Choroid plexus epithelial cell (primary cell): Measurements from ENCODE around the gene MGAT4D.

Experiments used
- DNase-seq: peaks from one replicate; pipeline ENCODE4 v3.0.0-alpha.2; 2010; ENCODE audit warnings: low read depth
- H3K4me3 ChIP-seq: 2 replicates; pipeline ENCODE4 v1.5.1; 2011; ENCODE audit warnings: low read depth, mild to moderate bottlenecking, control low read depth, low read length, moderate library complexity
- CTCF ChIP-seq: conservative IDR thresholded peaks from 2 replicates; pipeline ENCODE4 v1.5.1; 2011; ENCODE audit warnings: low read depth, mild to moderate bottlenecking, control low read depth, inconsistent platforms, low read length, moderate library complexity

Gene MGAT4D

GRCh38 chr4:140504261-140504660 is 6.2 kb upstream of the MGAT4D start:
- no peak for DNase-seq
- no peak for TF ChIP-seq CTCF
- no peak overlapping the region for H3K4me3 ChIP-seq

DNA sequence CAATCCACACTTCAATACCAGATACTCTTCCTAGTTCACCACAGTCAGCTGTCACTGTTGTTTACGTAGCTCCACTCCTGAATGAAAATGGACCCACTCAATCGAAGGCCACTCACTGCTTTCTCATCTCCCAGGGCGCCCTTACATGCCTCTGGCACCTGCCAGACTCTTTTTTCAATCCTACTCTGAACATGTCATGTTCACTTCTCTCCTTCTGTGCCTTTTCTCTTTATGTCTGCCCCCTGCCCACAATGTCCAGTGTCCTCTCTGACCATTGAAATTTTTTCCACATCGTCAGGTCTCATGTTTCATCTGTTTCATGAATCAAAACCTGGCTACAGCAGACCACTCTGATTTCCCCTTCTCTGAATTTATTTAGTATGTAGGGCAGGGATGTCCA is 1.3 kb upstream of the MGAT4D start:
- TF ChIP-seq CTCF, result no peak
- no peak for DNase-seq

GRCh38 chr4:140497405-140497746 is 717 bp downstream of the MGAT4D start:
- DNase-seq, result no peak
- H3K4me3 ChIP-seq, result no peak overlapping the region
- TF ChIP-seq CTCF, result no peak

More for the DNA sequence above, 1.3 kb upstream of the MGAT4D start:
- H3K4me3 ChIP-seq, result no peak overlapping the region

DNA sequence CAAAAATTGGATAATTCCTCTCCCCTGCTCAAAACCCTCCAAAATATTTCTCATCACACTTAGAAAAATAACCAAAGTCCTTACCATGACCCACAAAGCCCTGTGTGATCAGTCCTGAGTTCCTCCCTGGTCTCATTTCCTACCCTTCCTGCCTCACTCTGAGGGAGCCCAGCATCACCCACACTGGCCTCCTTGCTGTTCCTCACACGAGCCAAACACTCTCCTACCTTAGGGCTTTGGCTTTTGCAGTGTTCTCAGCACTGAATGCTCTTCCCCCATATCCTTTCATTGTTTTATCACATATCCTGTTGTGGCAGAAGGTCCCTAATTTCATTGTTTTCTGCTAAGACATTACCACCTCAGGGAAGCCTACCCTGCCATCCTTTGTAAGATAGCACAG is 12.2 kb downstream of the MGAT4D start:
- TF ChIP-seq CTCF, result no peak

DNA sequence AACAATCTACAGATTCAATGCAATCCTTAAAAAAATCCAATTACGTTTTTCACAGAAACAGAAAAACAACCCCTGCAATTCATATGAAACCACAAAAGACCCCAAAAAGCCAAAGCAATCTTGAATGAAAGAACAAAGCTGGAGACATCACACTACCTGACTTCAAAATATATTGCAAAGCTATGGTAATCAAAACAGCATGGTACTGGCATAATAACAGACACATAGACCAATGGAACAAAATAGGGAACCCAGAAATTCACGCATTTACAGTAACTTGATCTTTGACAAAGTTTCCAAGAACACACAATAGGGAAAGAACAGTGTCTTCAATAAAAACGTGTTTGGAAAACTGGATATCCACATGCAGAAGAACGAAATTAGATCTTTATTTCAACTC is 14.6 kb downstream of the MGAT4D start:
- no peak for DNase-seq
- H3K4me3 ChIP-seq, result no peak overlapping the region
- TF ChIP-seq CTCF, result no peak

More for the DNA sequence above, 12.2 kb downstream of the MGAT4D start:
- DNase-seq, result no peak
- no peak overlapping the region for H3K4me3 ChIP-seq

GRCh38 chr4:140472156-140472555 is 25.9 kb downstream of the MGAT4D start:
- TF ChIP-seq CTCF, result no peak
- H3K4me3 ChIP-seq, result no peak overlapping the region
- DNase-seq, result no peak

GRCh38 chr4:140469791-140470733 is 28.0 kb downstream of the MGAT4D start:
- no peak overlapping the region for H3K4me3 ChIP-seq
- no peak for TF ChIP-seq CTCF
- DNase-seq, result no peak
